DMS 273 treated with DMSO at 0.1 percent for 48 hours (cell line): Measurements from ENCODE around the gene TMTC4.
"Not testable (repeated sequence)": the region's sequence is repeated elsewhere in the genome, so short reads cannot be mapped to it uniquely, and the experiment has no call there.

Source experiments
- DNase-seq: peaks from one replicate; lab custom pipeline; 2025; lab: John Stamatoyannopoulos, UW

TMTC4 gene

GRCh38 chr13:100625447-100625846 lies 49.1 kb downstream of the TMTC4 start:
- no peak for DNase-seq

GRCh38 chr13:100620792-100621191 lies 53.8 kb downstream of the TMTC4 start:
- DNase-seq = no peak

DNA sequence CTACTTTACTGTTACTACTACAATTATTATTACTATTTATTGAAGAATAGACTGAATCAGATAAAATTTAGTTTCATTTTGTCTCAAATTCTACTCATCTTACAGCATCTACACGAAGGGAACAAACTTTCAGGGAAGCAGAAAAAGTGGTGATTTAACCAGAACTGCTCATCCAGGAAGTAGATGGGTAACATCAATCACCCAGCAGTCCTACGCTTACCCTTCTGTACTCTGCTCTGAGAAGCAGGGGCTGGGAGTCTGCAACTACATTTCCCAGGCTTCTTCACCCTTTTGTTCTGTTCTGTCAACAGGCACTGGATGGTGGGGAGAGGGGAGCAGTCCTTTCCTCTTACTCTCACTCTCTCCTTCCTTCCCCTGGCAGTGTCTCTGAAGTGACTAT lies 54.7 kb downstream of the TMTC4 start:
- no peak for DNase-seq

- DNase-seq = not testable (repeated sequence)
These were observed 55.7 kb downstream of the TMTC4 start for GRCh38 chr13:100618897-100619296.

DNA sequence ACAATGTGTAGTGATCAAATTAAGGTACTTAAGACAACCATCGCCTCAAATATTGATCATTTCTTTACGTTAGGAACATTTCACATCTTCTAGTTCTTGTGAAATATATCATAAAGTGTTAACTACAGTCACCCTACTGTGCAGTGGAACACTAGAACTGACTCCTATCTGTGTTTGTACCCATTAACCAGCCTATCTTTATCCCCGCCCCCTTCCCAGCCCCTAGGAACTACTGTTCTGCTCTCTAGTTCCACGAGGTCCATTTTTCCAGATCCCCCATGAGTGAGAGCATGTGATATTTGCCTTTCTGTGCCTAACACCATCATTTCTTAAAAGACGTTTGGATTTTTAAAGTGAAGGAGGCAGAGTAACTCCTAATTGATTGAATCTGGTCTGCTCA lies 61.6 kb downstream of the TMTC4 start:
- DNase-seq = no peak

GRCh38 chr13:100611678-100612492 lies 62.7 kb downstream of the TMTC4 start:
- DNase-seq = no peak

GRCh38 chr13:100610391-100611347 lies 63.9 kb downstream of the TMTC4 start:
- no peak for DNase-seq

DNA sequence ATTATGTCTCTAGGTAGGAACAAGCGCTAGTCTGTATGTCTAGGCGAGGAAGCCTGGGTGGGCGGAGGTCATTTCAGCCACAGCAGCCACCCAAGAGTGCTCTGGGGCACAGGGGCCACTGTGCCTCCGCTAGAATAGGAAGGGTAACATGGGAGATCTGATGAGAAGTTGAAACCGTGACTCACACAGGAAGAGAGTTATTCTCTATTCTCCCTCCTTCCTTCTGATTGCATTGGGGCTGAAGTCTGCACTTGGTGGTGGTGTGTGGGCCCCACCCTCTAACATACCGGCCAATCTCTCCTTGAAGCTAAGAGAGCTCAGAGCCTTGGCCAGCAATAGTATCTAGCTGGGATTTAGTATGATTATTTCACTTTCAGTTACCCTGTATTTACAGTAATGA lies 65.7 kb downstream of the TMTC4 start:
- DNase-seq = no peak

GRCh38 chr13:100608489-100608888 lies 66.1 kb downstream of the TMTC4 start:
- DNase-seq = no peak

GRCh38 chr13:100604918-100605710 lies 69.5 kb downstream of the TMTC4 start:
- DNase-seq = no peak

- DNase-seq = no peak
These were observed 72.0 kb downstream of the TMTC4 start for GRCh38 chr13:100602493-100603111.

GRCh38 chr13:100601716-100602115 lies 72.9 kb downstream of the TMTC4 start:
- DNase-seq = no peak

GRCh38 chr13:100600915-100601314 lies 73.7 kb downstream of the TMTC4 start:
- DNase-seq = no peak

- no peak for DNase-seq
These were observed 74.1 kb downstream of the TMTC4 start for GRCh38 chr13:100600461-100600860.

DNA sequence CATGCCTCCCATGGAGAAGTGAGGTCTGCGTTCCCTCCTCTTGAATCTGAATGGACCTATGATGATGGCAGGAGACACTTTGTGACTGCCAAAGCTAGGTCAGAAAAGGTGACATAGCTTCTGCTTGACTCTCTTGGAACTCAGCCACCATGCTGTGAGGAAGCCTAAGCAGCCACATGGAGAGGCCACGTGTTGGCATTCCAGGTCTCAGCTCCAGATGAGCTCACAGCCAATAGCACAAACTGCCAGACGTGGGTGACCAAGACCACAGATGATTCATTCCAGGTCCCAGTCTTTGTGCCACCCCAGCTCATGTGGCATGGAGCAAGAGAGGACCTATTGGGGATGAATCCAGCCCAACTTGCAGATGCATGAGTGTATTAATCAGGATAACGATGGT lies 77.3 kb downstream of the TMTC4 start:
- no peak for DNase-seq

- no peak for DNase-seq
These were observed 78.1 kb downstream of the TMTC4 start for GRCh38 chr13:100596516-100596915.

DNA sequence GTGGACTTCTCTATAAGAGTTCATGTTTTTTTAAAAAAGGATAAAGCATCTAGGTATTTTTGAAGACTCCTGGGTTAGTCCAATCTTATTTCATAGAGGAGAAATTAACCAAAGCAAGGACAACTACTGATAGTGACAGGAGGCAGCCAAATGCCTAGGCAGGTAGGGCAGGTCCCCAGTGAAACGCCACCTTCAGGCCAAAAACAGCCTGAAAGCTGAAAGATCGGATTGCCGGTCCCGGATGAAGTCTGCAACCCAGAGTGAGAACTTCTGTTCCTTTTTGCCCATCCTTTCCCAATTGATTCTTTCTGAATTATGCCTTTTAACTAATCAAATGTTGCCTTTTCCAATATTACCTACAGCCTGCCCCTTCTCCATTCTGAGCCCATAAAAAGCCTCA lies 79.9 kb downstream of the TMTC4 start:
- DNase-seq = no peak

DNA sequence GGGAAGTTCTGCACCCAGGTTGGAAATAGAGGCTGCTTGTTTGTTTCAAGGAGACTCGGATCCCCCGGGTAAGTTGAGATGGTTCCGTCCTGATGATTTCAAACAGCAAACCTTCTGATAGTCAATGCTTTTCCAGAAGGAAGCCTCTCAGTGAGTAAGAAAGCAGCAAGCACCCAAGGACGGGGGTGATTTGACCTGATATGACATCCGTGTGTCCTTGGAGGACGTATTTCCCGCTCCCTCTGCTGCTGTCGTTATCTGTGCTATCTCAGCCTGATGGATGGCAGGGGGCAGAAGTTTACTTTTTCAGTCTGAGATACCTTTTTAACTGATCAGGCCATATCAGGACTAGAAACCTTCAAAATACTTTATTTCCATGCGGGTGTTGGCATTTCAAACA lies 80.3 kb downstream of the TMTC4 start:
- no peak for DNase-seq

DNA sequence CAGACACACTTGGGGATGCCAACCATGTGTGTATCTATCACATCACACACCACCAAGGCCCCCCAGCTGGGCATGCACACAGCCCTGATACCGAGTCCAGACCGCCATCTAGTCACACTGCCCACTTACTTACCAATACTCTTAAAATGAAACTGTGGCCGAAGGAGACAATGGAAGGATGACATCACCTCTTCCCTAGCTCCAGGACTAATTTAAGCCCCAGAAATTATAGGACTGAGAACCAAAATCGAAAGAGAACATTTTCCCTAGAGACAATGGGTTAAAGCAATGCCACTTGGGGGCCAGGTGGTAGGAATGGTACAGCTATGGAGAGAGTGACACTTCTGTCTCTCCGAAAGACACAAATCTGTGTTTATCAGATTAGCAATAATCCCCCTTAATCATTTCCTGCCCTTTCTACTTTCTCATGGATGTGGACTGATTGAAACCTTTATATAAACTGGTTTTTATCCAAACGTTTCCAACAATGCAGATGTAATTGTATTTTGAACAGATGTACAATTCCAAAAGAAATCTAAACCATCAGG lies 85.3 kb downstream of the TMTC4 start:
- no peak for DNase-seq

GRCh38 chr13:100588331-100589177 lies 86.0 kb downstream of the TMTC4 start, which contains the start of gene GGACT:
TSS of gene GGACT (minus strand) at chr13:100588789. CDS start at chr13:100532591, 56,198 bp downstream.
- no peak for DNase-seq
